Right renal pelvis (tissue), 4 donors: ENCODE results near the gene SYTL1. TPM values are rescaled to one million over a fixed set of nuclear protein-coding genes. Genes with fewer than 3 reads are reported as not detected.
"Not testable (repeated sequence)": the region's sequence is repeated elsewhere in the genome, so short reads cannot be mapped to it uniquely, and the experiment has no call there.

Experiments used
- DNase-seq, 4 donors: peaks; one replicate each; pipeline ENCODE4 v3.0.0-alpha.2; 2013; ENCODE audit warnings: low read depth in 4 of 4, low spot score in 3 of 4, missing footprints in 1 of 4
- polyA plus RNA-seq, 4 donors: library from polyadenylated mRNA; unstranded; fragments of 120-200 nt; gene quantifications; one replicate each; pipeline ENCODE4 v1.2.1, GENCODE V29; 2013; ENCODE audit not compliant: insufficient read length in 4 of 4

Gene SYTL1
- polyA plus RNA-seq, 4 donors, result 8.2 to 16.0 (median 10.5) TPM

- no peak for DNase-seq
These were observed 39.2 kb downstream of the SYTL1 start for GRCh38 chr1:27380766-27381733.

GRCh38 chr1:27381969-27382762, 40.3 kb downstream of the SYTL1 start:
- no peak for DNase-seq

GRCh38 chr1:27383039-27383605, 41.3 kb downstream of the SYTL1 start, which contains the start of gene CD164L2:
Gene CD164L2, minus strand, starts transcription at chr1:27383333. Its CDS starts 94 bp downstream, at chr1:27383239.
- no peak for DNase-seq

- DNase-seq, result no peak
These were observed 41.8 kb downstream of the SYTL1 start for GRCh38 chr1:27383661-27384060.

GRCh38 chr1:27384797-27385196, 43.0 kb downstream of the SYTL1 start:
- not testable (repeated sequence) for DNase-seq

GRCh38 chr1:27388337-27389005, 46.6 kb downstream of the SYTL1 start:
- DNase-seq, result no peak

- DNase-seq, result no peak
These were observed 49.8 kb downstream of the SYTL1 start for GRCh38 chr1:27391511-27392095.

- DNase-seq, result peak in 1 of 4 donors; percentile 65
These were observed 50.4 kb downstream of the SYTL1 start, which contains the start of gene GPR3 for GRCh38 chr1:27392096-27392777. Gene GPR3, plus strand, starts transcription at chr1:27392622. Its CDS starts 1,177 bp downstream, at chr1:27393799.

- no peak for DNase-seq
These were observed 51.2 kb downstream of the SYTL1 start for GRCh38 chr1:27392778-27393635.

- no peak for DNase-seq
These were observed 51.9 kb downstream of the SYTL1 start for GRCh38 chr1:27393641-27394281.

GRCh38 chr1:27394282-27394658, 52.4 kb downstream of the SYTL1 start:
- DNase-seq, result no peak

- no peak for DNase-seq
These were observed 53.1 kb downstream of the SYTL1 start for GRCh38 chr1:27394925-27395324.

- DNase-seq, result no peak
These were observed 53.8 kb downstream of the SYTL1 start for GRCh38 chr1:27395441-27396195.

- no peak for DNase-seq
These were observed 55.3 kb downstream of the SYTL1 start for GRCh38 chr1:27397110-27397509.

- no peak for DNase-seq
These were observed 55.9 kb downstream of the SYTL1 start for GRCh38 chr1:27397749-27398148.

GRCh38 chr1:27398405-27399149, 56.8 kb downstream of the SYTL1 start:
- DNase-seq, result no peak
